ENCODE measurements around the gene CNTNAP2. TPM values are rescaled to one million over a fixed set of nuclear protein-coding genes. Genes with fewer than 3 reads are reported as not detected.

Gene CNTNAP2
- total and polyA plus RNA-seq, 11 donors = 0.01 to 2.6 (median 0.31) TPM; not detected in 3

- H3K27me3 ChIP-seq = no peaks in the 10 kb centered on the region
- TF ChIP-seq, protein P1, sequence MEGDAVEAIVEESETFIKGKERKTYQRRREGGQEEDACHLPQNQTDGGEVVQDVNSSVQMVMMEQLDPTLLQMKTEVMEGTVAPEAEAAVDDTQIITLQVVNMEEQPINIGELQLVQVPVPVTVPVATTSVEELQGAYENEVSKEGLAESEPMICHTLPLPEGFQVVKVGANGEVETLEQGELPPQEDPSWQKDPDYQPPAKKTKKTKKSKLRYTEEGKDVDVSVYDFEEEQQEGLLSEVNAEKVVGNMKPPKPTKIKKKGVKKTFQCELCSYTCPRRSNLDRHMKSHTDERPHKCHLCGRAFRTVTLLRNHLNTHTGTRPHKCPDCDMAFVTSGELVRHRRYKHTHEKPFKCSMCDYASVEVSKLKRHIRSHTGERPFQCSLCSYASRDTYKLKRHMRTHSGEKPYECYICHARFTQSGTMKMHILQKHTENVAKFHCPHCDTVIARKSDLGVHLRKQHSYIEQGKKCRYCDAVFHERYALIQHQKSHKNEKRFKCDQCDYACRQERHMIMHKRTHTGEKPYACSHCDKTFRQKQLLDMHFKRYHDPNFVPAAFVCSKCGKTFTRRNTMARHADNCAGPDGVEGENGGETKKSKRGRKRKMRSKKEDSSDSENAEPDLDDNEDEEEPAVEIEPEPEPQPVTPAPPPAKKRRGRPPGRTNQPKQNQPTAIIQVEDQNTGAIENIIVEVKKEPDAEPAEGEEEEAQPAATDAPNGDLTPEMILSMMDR (IDR thresholded peaks at IDR 0.05) = no peak
- no peak for TF ChIP-seq POLR2A (IDR thresholded peaks at IDR 0.05)
- ATAC-seq (no peak), DNase-seq (no peak)
- H3K4me3 ChIP-seq = no peak overlapping the region
- WGBS, 4 donors = 91 to 94% (median 92%) methylated on average over 1 of the region's 1 CpG
- intact Hi-C loops (cut with DNase I) = no loop called here
- H3K27ac ChIP-seq = no peak overlapping the region
- H3K36me3 ChIP-seq = no peaks in the 10 kb centered on the region
- no peaks in the 10 kb centered on the region for H3K4me1 ChIP-seq
- H3K9me3 ChIP-seq = no peaks in the 10 kb centered on the region
These were observed 2010.8 kb downstream of the CNTNAP2 start for GRCh38 chr7:148127374-148127773.

GRCh38 chr7:148129023-148129422 is 2012.4 kb downstream of the CNTNAP2 start:
- Histone ChIP-seq H3K36me3 (no peaks in the 10 kb centered on the region), H3K27ac (no peak overlapping the region), H3K27me3 (peaks cover 0 to 5% (median 0%) of the 10 kb centered on the region in 9 donors), H3K4me1 (no peaks in the 10 kb centered on the region), H3K9me3 (no peaks in the 10 kb centered on the region), H3K4me3 (no peak overlapping the region)
- 84 to 88% (median 86%) methylated on average over 6 of the region's 6 CpGs for WGBS, 4 donors
- intact Hi-C loops (cut with DNase I) = no loop called here
- ATAC-seq = no peak
- TF ChIP-seq, protein P1 (IDR thresholded peaks at IDR 0.05) = no peak
- no peak for TF ChIP-seq POLR2A (IDR thresholded peaks at IDR 0.05)
- DNase-seq = no peak

DNA sequence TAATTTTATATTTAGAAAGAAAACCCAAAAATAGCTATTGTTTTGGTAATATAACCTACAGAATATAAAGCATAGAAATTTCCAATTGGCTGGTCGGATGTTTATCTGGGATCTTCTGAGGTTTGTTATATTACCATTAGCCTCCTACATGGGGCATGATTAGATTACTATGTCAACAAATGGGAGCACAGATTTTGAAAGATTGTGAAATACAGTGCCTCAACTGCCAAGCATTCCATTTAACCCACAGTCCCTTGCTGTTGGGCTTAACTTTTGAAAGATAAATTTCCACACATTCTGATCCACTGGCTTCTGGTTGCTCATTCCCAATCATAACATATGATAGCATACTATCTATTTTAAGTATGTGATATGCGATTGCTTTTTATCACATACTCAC is 2018.5 kb downstream of the CNTNAP2 start:
- no peak for ATAC-seq
- intact Hi-C loops (cut with DNase I) = no loop called here
- H3K27ac ChIP-seq = no peak overlapping the region

DNA sequence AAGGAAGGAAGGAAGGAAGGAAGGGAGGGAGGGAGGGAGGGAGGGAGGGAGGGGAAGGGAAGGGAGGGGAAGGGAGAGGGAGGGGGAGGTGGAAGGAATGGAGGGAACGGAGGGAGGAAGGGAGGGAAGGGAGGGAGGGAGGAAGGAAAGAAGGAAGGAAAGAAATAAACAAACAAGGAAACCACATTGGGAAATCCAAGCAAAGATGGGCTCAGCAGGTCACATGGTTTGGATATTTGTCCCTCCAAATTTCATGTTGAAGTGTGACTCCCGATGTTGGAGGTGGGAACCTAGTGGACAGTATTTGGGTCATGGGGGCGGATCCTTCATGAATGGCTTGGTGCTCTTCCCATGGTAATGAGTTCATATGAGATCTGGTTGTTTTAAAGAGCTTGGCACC is 2019.4 kb downstream of the CNTNAP2 start:
- WGBS, 4 donors = 86 to 89% (median 88%) methylated on average over 3 of the region's 3 CpGs
- no peak for ATAC-seq
- no peak overlapping the region for H3K4me3 ChIP-seq

More for the DNA sequence above, 2018.5 kb downstream of the CNTNAP2 start:
- Histone ChIP-seq H3K9me3 (no peaks in the 10 kb centered on the region), H3K4me1 (no peaks in the 10 kb centered on the region), H3K36me3 (no peaks in the 10 kb centered on the region), H3K4me3 (no peak overlapping the region), H3K27me3 (peaks cover 0 to 14% (median 0%) of the 10 kb centered on the region in 9 donors)
- no peak for DNase-seq
- WGBS, 4 donors = 40 to 60% (median 46%) methylated on average over 2 of the region's 2 CpGs
- no peak for TF ChIP-seq POLR2A (IDR thresholded peaks at IDR 0.05)
- TF ChIP-seq, protein P1 (IDR thresholded peaks at IDR 0.05) = no peak

More for the DNA sequence above, 2019.4 kb downstream of the CNTNAP2 start:
- no peaks in the 10 kb centered on the region for H3K4me1 ChIP-seq
- TF ChIP-seq, protein P1 (IDR thresholded peaks at IDR 0.05) = no peak
- TF ChIP-seq POLR2A (IDR thresholded peaks at IDR 0.05) = no peak
- H3K27me3 ChIP-seq = peaks cover 0 to 15% (median 0%) of the 10 kb centered on the region in 9 donors
- intact Hi-C loops (cut with DNase I) = no loop called here
- DNase-seq = no peak
- H3K27ac ChIP-seq = no peak overlapping the region
- no peaks in the 10 kb centered on the region for H3K9me3 ChIP-seq
- H3K36me3 ChIP-seq = no peaks in the 10 kb centered on the region

Measured in heart left ventricle (tissue), 16 donors.